HEK293 (cell line): Measurements from ENCODE around the gene MTMR11.

ENCODE experiments used
- ELK4 ChIP-seq: IDR thresholded peaks from 2 replicates; pipeline ENCODE4 v1.6.1; 2011; ENCODE audit warnings: mild to moderate bottlenecking, low read depth, low read length, borderline replicate concordance
- HOXC10 ChIP-seq: sonication (generic); formaldehyde crosslinking; IDR thresholded peaks from 2 replicates; pipeline ENCODE4 v1.8.1; 2023; ENCODE audit warnings: mild to moderate bottlenecking, missing genetic modification reagents
- IKZF3 ChIP-seq: fragments of 450-650 bp; IDR thresholded peaks from 2 replicates; pipeline ENCODE4 v1.5.0; 2018; ENCODE audit warnings: missing biosample characterization, mild to moderate bottlenecking, missing genetic modification characterization, moderate library complexity
- KLF7 ChIP-seq: fragments of 450-650 bp; formaldehyde crosslinking; IDR thresholded peaks from 2 replicates; pipeline ENCODE4 v1.5.1; 2016; ENCODE audit warnings: missing biosample characterization, missing genetic modification characterization, borderline replicate concordance
- OSR2 ChIP-seq: fragments of 450-650 bp; formaldehyde crosslinking; IDR thresholded peaks from 2 replicates; pipeline ENCODE4 v1.5.1; 2016; ENCODE audit warnings: missing biosample characterization, missing genetic modification characterization
- REPIN1 ChIP-seq: fragments of 450-650 bp; formaldehyde crosslinking; IDR thresholded peaks from 2 replicates; pipeline ENCODE4 v1.5.1; 2017; ENCODE audit warnings: missing biosample characterization, missing genetic modification characterization, low read depth
- SCRT2 ChIP-seq: fragments of 450-650 bp; formaldehyde crosslinking; IDR thresholded peaks from 2 replicates; pipeline ENCODE4 v1.5.1; 2016; ENCODE audit warnings: missing biosample characterization, missing genetic modification characterization
- SP7 ChIP-seq: fragments of 450-650 bp; formaldehyde crosslinking; IDR thresholded peaks from 2 replicates; pipeline ENCODE4 v1.5.1; 2016; ENCODE audit warnings: missing biosample characterization, missing genetic modification characterization
- ZBTB1 ChIP-seq: fragments of 450-650 bp; formaldehyde crosslinking; IDR thresholded peaks from 2 replicates; pipeline ENCODE4 v1.5.1; 2016; ENCODE audit warnings: missing biosample characterization, missing genetic modification characterization
- ZBTB11 ChIP-seq: fragments of 450-650 bp; formaldehyde crosslinking; conservative IDR thresholded peaks from 2 replicates; pipeline ENCODE4 v1.5.1; 2016; ENCODE audit warnings: low read depth, missing biosample characterization, missing genetic modification characterization
- ZBTB26 ChIP-seq: fragments of 450-650 bp; formaldehyde crosslinking; optimal IDR thresholded peaks from 2 replicates; pipeline ENCODE3; 2016; ENCODE audit warnings: missing biosample characterization, mild to moderate bottlenecking, missing genetic modification characterization
- ZNF112 ChIP-seq: fragments of 450-650 bp; formaldehyde crosslinking; IDR thresholded peaks from 2 replicates; pipeline ENCODE4 v1.5.0; 2017; ENCODE audit warnings: missing biosample characterization, missing genetic modification characterization
- ZNF121 ChIP-seq: fragments of 450-650 bp; formaldehyde crosslinking; IDR thresholded peaks from 2 replicates; pipeline ENCODE4 v1.5.1; 2016; ENCODE audit warnings: missing biosample characterization, missing genetic modification characterization
- ZNF133 ChIP-seq: fragments of 450-650 bp; formaldehyde crosslinking; IDR thresholded peaks from 2 replicates; pipeline ENCODE4 v1.5.1; 2016; ENCODE audit warnings: missing biosample characterization, missing genetic modification characterization
- ZNF138 ChIP-seq: fragments of 450-650 bp; formaldehyde crosslinking; IDR thresholded peaks from 2 replicates; pipeline ENCODE4 v1.5.1; 2016; ENCODE audit warnings: missing biosample characterization, missing genetic modification characterization, borderline replicate concordance
- ZNF148 ChIP-seq: fragments of 450-650 bp; formaldehyde crosslinking; IDR thresholded peaks from 2 replicates; pipeline ENCODE4 v1.5.0; 2017; ENCODE audit warnings: missing biosample characterization, missing genetic modification characterization, borderline replicate concordance
- ZNF174 ChIP-seq: fragments of 450-650 bp; formaldehyde crosslinking; IDR thresholded peaks from 2 replicates; pipeline ENCODE4 v1.5.0; 2017; ENCODE audit warnings: missing biosample characterization, mild to moderate bottlenecking, missing genetic modification characterization
- ZNF26 ChIP-seq: fragments of 450-650 bp; formaldehyde crosslinking; IDR thresholded peaks from 2 replicates; pipeline ENCODE4 v1.5.1; 2016; ENCODE audit warnings: missing biosample characterization, missing genetic modification characterization
- ZNF394 ChIP-seq: fragments of 450-650 bp; formaldehyde crosslinking; IDR thresholded peaks from 2 replicates; pipeline ENCODE4 v1.5.1; 2016; ENCODE audit warnings: missing biosample characterization, missing genetic modification characterization, mild to moderate bottlenecking, moderate library complexity, borderline replicate concordance
- ZNF404 ChIP-seq: fragments of 450-650 bp; formaldehyde crosslinking; IDR thresholded peaks from 2 replicates; pipeline ENCODE4 v1.5.1; 2017; ENCODE audit warnings: missing biosample characterization, missing genetic modification characterization
- ZNF530 ChIP-seq: fragments of 450-650 bp; formaldehyde crosslinking; IDR thresholded peaks from 2 replicates; pipeline ENCODE4 v1.5.1; 2016; ENCODE audit warnings: low read depth, missing biosample characterization, missing genetic modification characterization
- ZNF561 ChIP-seq: fragments of 450-650 bp; IDR thresholded peaks from 2 replicates; pipeline ENCODE4 v1.5.1; 2018; ENCODE audit warnings: missing biosample characterization, missing genetic modification characterization, borderline replicate concordance
- ZNF580 ChIP-seq: fragments of 450-650 bp; formaldehyde crosslinking; IDR thresholded peaks from 2 replicates; pipeline ENCODE4 v1.5.1; 2016; ENCODE audit warnings: missing biosample characterization, missing genetic modification characterization
- ZNF585B ChIP-seq: fragments of 450-650 bp; formaldehyde crosslinking; IDR thresholded peaks from 2 replicates; pipeline ENCODE4 v1.5.1; 2016; ENCODE audit warnings: missing biosample characterization, missing genetic modification characterization
- ZNF626 ChIP-seq: fragments of 450-650 bp; sonication (Bioruptor Pico); formaldehyde crosslinking; IDR thresholded peaks from 2 replicates; pipeline ENCODE4 v1.5.1; 2018; ENCODE audit warnings: missing biosample characterization, missing genetic modification characterization, inconsistent platforms
- ZNF629 ChIP-seq: fragments of 450-650 bp; formaldehyde crosslinking; IDR thresholded peaks from 2 replicates; pipeline ENCODE4 v1.5.1; 2017; ENCODE audit warnings: missing biosample characterization, missing genetic modification characterization
- ZNF654 ChIP-seq: fragments of 450-650 bp; formaldehyde crosslinking; IDR thresholded peaks from 2 replicates; pipeline ENCODE4 v1.5.1; 2016; ENCODE audit warnings: low read depth, missing biosample characterization, missing genetic modification characterization
- ZNF776 ChIP-seq: fragments of 450-650 bp; formaldehyde crosslinking; IDR thresholded peaks from 2 replicates; pipeline ENCODE4 v1.5.0; 2017; ENCODE audit warnings: missing biosample characterization, missing genetic modification characterization, borderline replicate concordance
- ZNF843 ChIP-seq: fragments of 450-650 bp; formaldehyde crosslinking; IDR thresholded peaks from 2 replicates; pipeline ENCODE4 v1.5.1; 2016; ENCODE audit warnings: missing biosample characterization, missing genetic modification characterization
- ZSCAN16 ChIP-seq: fragments of 450-650 bp; formaldehyde crosslinking; IDR thresholded peaks from 2 replicates; pipeline ENCODE4 v1.5.1; 2016; ENCODE audit warnings: missing biosample characterization, missing genetic modification characterization

The MTMR11 gene

GRCh38 chr1:149887456-149888246, 49.0 kb downstream of the MTMR11 start (continued):
- no peak for TF ChIP-seq ZNF580
- TF ChIP-seq OSR2 (tag by site-specific recombination), result peak; percentile 65; the same call in 1 of the 2 replicates
- no peak for TF ChIP-seq ZSCAN16
- no peak for TF ChIP-seq ZNF626
- no peak for TF ChIP-seq ZNF843 (tag by site-specific recombination)
- no peak for TF ChIP-seq ZNF530 (tag by site-specific recombination)
- no peak for TF ChIP-seq ZNF112 (tag by site-specific recombination)
- TF ChIP-seq ZBTB26, result peak; percentile 31
- TF ChIP-seq IKZF3 (tag by site-specific recombination), result 0 out of 2 replicates have a peak, but pooled peaks have one; percentile 25
- no peak for TF ChIP-seq ZNF654 (tag by site-specific recombination)
- no peak for TF ChIP-seq ZNF148 (tag by site-specific recombination)
- no peak for TF ChIP-seq ZBTB11
- TF ChIP-seq HOXC10 (CRISPR knock-in tag), result no peak
- no peak for TF ChIP-seq REPIN1 (tag by site-specific recombination)
- 0 out of 2 replicates have a peak, but pooled peaks have one; percentile 5 for TF ChIP-seq ZNF121 (tag by site-specific recombination)
- TF ChIP-seq KLF7 (tag by site-specific recombination), result no peak
- no peak for TF ChIP-seq ZNF26 (tag by site-specific recombination)
- TF ChIP-seq ELK4, result no peak; the same call in 1 of the 2 replicates
- peak; percentile 31; the same call in 1 of the 2 replicates for TF ChIP-seq SP7 (tag by site-specific recombination)
- no peak for TF ChIP-seq ZNF174 (tag by site-specific recombination)
- peak; percentile 23; the same call in 1 of the 2 replicates for TF ChIP-seq ZNF561 (tag by site-specific recombination)
- TF ChIP-seq ZNF394, result no peak; the same call in 1 of the 2 replicates
- no peak for TF ChIP-seq ZNF776 (tag by site-specific recombination)
- peak; percentile 100 for TF ChIP-seq SCRT2 (tag by site-specific recombination)
- no peak for TF ChIP-seq ZNF404 (tag by site-specific recombination)
- TF ChIP-seq ZNF138 (tag by site-specific recombination), result no peak
- TF ChIP-seq ZBTB1 (tag by site-specific recombination), result no peak
- TF ChIP-seq ZNF629 (tag by site-specific recombination), result no peak
- TF ChIP-seq ZNF585B (tag by site-specific recombination), result no peak
- no peak for TF ChIP-seq ZNF133 (tag by site-specific recombination)
